ENCODE measurements around the gene MED27.

DNA sequence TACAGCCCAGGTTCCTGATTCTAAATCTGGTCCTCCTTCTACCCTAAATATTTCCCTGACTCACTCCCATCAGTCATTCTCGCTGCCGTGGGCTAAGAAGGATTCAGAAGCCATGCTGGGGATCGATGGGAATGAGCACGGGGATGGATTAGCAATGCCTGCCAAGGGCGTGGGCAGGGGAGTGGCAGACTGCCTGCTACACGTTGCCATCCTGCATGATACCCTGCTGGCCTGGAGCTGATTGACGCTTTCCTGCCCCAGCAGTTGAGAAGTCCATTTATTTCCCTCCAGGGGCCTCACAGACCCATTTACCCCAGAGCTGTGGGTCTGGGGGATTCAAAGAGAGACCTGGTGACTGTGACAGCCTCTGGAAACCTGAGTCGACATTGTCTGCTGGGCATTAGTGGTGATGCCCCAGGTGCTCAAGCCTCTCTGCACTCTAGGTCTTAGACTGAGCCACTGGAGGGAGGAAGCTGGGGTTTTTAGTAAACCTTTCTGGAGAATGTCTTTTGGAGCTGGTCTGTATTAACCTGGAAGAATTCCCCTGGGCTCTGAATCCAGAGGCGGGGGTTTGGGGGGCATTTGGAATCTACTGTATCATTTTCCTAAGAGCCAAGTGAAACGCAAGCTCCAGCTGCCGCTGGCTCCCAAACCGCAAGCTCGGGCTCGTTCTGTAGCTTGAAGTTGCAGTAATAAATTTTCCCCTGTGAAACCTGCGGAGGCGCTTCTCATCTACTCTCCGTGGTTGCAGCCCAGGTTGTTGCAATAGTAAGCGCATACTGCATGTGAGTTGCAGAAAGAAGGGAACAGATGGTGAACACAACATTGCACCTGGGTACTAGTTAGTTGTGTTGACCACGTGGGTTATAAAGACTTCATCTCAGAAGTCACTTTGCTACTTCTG is 263.4 kb downstream of the MED27 start:
- TF ChIP-seq, protein P1, sequence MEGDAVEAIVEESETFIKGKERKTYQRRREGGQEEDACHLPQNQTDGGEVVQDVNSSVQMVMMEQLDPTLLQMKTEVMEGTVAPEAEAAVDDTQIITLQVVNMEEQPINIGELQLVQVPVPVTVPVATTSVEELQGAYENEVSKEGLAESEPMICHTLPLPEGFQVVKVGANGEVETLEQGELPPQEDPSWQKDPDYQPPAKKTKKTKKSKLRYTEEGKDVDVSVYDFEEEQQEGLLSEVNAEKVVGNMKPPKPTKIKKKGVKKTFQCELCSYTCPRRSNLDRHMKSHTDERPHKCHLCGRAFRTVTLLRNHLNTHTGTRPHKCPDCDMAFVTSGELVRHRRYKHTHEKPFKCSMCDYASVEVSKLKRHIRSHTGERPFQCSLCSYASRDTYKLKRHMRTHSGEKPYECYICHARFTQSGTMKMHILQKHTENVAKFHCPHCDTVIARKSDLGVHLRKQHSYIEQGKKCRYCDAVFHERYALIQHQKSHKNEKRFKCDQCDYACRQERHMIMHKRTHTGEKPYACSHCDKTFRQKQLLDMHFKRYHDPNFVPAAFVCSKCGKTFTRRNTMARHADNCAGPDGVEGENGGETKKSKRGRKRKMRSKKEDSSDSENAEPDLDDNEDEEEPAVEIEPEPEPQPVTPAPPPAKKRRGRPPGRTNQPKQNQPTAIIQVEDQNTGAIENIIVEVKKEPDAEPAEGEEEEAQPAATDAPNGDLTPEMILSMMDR (conservative IDR thresholded peaks at IDR 0.05): no peak
- no peak for TF ChIP-seq ZFX (IDR thresholded peaks at IDR 0.05)

Data from C4-2B (cell line).